Heart left ventricle (tissue), 13 donors: ENCODE results near the gene TJP1.

Experiments
- POLR2A ChIP-seq, 2 donors: fragments of 450-650 bp; IDR thresholded peaks; one replicate each; pipeline ENCODE4 v1.6.1; 2017; ENCODE audit warnings: antibody characterized with exemption in 2 of 2, mild to moderate bottlenecking in 2 of 2, moderate library complexity in 2 of 2
- TF ChIP-seq, protein P1 (sequence below), 12 donors: fragments of 200-600 bp; sonication (generic) in 4 of 12; IDR thresholded peaks; one replicate each; pipeline versions ENCODE4 v1.5.0 to v1.8.0; 2018 to 2022; ENCODE audit warnings: antibody characterized with exemption in 12 of 12, mild to moderate bottlenecking in 5 of 12
- donor health status: ischemic (EF 13 %, LVEDD 7.1; RV severe dilation, severe dysfunction).
- donor health status: DM: no; HTN: yes; CAD: no.
- donor health status: DM: no; HTN: no; CAD: no.
- donor health status: ischemic (EF 25% LVEDD 6.9; RV normal size, moderate dysfunction).
- donor health status: ischemic (EF 25% LVEDD 5.7; RV mildly dilated, moderate dysfunction).
- donor health status: ischemic (EF 35%, LVEDD 5.7; RV mildly dilated, moderate dysfunction).
- donor health status: nonischemic (EF 11% LVEDD 7.7; RV severe dilation, severe dysfunction).
- donor health status: DM: yes; HTN: yes; CAD: no.
- donor health status: PGD.
- donor health status: ischemic (EF 29% LVEDD 5.4; RV normal size, mild dysfunction).
- donor health status: nonischemic (EF 23%, LVEDD 6.1; RV moderate dilation, normal function).

- TF ChIP-seq, protein P1, sequence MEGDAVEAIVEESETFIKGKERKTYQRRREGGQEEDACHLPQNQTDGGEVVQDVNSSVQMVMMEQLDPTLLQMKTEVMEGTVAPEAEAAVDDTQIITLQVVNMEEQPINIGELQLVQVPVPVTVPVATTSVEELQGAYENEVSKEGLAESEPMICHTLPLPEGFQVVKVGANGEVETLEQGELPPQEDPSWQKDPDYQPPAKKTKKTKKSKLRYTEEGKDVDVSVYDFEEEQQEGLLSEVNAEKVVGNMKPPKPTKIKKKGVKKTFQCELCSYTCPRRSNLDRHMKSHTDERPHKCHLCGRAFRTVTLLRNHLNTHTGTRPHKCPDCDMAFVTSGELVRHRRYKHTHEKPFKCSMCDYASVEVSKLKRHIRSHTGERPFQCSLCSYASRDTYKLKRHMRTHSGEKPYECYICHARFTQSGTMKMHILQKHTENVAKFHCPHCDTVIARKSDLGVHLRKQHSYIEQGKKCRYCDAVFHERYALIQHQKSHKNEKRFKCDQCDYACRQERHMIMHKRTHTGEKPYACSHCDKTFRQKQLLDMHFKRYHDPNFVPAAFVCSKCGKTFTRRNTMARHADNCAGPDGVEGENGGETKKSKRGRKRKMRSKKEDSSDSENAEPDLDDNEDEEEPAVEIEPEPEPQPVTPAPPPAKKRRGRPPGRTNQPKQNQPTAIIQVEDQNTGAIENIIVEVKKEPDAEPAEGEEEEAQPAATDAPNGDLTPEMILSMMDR (IDR thresholded peaks at IDR 0.05) = no peak
- TF ChIP-seq POLR2A (IDR thresholded peaks at IDR 0.05) = no peak
Observed at GRCh38 chr15:29853211-29853987, 31.1 kb upstream of the TJP1 start.
